ENCODE measurements around the gene CYP27A1.

- TF ChIP-seq, protein P1, sequence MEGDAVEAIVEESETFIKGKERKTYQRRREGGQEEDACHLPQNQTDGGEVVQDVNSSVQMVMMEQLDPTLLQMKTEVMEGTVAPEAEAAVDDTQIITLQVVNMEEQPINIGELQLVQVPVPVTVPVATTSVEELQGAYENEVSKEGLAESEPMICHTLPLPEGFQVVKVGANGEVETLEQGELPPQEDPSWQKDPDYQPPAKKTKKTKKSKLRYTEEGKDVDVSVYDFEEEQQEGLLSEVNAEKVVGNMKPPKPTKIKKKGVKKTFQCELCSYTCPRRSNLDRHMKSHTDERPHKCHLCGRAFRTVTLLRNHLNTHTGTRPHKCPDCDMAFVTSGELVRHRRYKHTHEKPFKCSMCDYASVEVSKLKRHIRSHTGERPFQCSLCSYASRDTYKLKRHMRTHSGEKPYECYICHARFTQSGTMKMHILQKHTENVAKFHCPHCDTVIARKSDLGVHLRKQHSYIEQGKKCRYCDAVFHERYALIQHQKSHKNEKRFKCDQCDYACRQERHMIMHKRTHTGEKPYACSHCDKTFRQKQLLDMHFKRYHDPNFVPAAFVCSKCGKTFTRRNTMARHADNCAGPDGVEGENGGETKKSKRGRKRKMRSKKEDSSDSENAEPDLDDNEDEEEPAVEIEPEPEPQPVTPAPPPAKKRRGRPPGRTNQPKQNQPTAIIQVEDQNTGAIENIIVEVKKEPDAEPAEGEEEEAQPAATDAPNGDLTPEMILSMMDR (IDR thresholded peaks at IDR 0.05), result no peak
- TF ChIP-seq POLR2A (IDR thresholded peaks at IDR 0.05), result no peak
These were observed 33.7 kb downstream of the CYP27A1 start for GRCh38 chr2:218815649-218816048.
